Prostate gland (tissue), 2 donors: ENCODE results near the gene ARHGEF17.

ENCODE experiments used
- POLR2A ChIP-seq: fragments of 450-650 bp; IDR thresholded peaks from one replicate; pipeline ENCODE4 v1.6.1; 2016; ENCODE audit warnings: antibody characterized with exemption, mild to moderate bottlenecking
- POLR2AphosphoS5 ChIP-seq: sonication (generic); formaldehyde crosslinking; IDR thresholded peaks from one replicate; pipeline ENCODE4 v1.6.1; 2017; ENCODE audit warnings: antibody characterized with exemption
- TF ChIP-seq, protein P1 (sequence below), 4 experiments: fragments of 200-600 bp in 2 of 4; fragments of 450-650 bp in 2 of 4; sonication (generic) in 2 of 4; IDR thresholded peaks; 1 replicate in 3 of 4; 2 replicates in 1 of 4; pipeline ENCODE4 v1.5.1; 2016 to 2019; ENCODE audit warnings: antibody characterized with exemption in 4 of 4, mild to moderate bottlenecking in 2 of 4, moderate library complexity in 2 of 4

DNA sequence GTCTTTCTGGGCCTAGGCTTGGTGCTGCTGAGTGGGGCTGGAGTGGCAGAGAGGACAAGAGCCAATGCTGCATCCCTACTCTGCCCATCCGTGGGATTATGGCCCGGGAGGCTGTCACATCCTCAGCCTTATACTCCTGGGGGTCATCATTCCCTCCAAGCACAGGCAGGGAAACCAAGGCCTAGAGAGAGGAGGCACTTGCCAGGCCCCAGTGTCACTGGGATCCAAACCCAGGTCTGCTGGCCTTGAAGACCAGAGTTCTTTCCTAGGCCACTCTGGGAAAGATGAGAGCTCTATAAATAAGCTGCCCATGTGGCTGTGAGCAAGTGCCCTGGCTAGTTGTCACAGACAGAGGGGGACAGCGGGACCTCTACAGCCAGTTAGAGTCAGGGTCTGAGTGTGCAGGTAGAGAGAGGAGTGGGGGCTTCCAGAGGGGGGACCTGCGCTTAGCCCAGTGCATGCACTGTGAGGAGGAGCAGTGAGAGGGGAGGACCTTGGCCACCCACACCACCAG is 72.9 kb downstream of the ARHGEF17 start:
- no peak for TF ChIP-seq POLR2AphosphoS5
- TF ChIP-seq, protein P1, sequence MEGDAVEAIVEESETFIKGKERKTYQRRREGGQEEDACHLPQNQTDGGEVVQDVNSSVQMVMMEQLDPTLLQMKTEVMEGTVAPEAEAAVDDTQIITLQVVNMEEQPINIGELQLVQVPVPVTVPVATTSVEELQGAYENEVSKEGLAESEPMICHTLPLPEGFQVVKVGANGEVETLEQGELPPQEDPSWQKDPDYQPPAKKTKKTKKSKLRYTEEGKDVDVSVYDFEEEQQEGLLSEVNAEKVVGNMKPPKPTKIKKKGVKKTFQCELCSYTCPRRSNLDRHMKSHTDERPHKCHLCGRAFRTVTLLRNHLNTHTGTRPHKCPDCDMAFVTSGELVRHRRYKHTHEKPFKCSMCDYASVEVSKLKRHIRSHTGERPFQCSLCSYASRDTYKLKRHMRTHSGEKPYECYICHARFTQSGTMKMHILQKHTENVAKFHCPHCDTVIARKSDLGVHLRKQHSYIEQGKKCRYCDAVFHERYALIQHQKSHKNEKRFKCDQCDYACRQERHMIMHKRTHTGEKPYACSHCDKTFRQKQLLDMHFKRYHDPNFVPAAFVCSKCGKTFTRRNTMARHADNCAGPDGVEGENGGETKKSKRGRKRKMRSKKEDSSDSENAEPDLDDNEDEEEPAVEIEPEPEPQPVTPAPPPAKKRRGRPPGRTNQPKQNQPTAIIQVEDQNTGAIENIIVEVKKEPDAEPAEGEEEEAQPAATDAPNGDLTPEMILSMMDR (IDR thresholded peaks at IDR 0.05), result no peak
- TF ChIP-seq POLR2A, result no peak
